ENCODE results near the gene ARHGEF17. TPM values are rescaled to one million over a fixed set of nuclear protein-coding genes. Genes with fewer than 3 reads are reported as not detected.

The ARHGEF17 gene
- total RNA-seq, 3 donors from 2014 or later (not counting 1 experiment from before 2014, with no cell fraction given) = 0.02 to 0.88 (median 0.50) TPM

DNA sequence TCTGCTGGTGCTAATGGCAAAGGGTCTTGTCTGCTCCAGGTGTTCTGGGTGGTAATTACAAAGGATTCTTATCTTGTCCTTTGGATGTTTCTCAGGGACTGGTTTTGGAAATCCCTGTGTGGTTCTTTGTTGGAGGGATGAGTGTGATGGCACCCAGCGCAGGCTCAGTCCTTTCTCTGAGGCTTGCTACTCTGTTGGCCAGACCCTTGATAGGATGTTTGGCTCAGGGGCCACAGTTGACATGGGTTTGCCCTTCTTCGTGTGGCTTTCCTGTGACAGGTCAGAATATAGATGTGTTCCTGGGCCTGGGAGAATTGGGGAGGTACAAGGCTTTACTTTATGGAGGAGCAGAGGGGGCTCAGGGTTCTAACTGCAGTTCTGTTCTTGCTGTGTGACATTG is 4.0 kb downstream of the ARHGEF17 start:
- no peaks in the 10 kb centered on the region for H3K36me3 ChIP-seq (ENCODE audit: control insufficient read depth, insufficient read depth, low read length)
- H3K36me3 Mint-ChIP-seq = no peaks in the 10 kb centered on the region
- H3K27me3 ChIP-seq (ENCODE audit: control insufficient read depth, insufficient read depth, low read length) = peaks cover 11% of the 10 kb centered on the region
- no peak overlapping the region for H3K4me3 Mint-ChIP-seq
- peaks cover 22 to 28% of the 10 kb centered on the region in 2 donors for H3K4me1 Mint-ChIP-seq
- ATAC-seq (no peak), DNase-seq (no peak)
- H3K27me3 Mint-ChIP-seq (ENCODE audit: low read depth in 2 of 2) = peaks cover 4 to 6% of the 10 kb centered on the region in 2 donors
- intact Hi-C loops (cut with micrococcal nuclease) = no loop called here
- WGBS (ENCODE audit: insufficient coverage) = 75% methylated on average over 2 of the region's 2 CpGs
- no peak overlapping the region for H3K27ac Mint-ChIP-seq
- no peaks in the 10 kb centered on the region for H3K9me3 Mint-ChIP-seq
- TF ChIP-seq, protein P1, sequence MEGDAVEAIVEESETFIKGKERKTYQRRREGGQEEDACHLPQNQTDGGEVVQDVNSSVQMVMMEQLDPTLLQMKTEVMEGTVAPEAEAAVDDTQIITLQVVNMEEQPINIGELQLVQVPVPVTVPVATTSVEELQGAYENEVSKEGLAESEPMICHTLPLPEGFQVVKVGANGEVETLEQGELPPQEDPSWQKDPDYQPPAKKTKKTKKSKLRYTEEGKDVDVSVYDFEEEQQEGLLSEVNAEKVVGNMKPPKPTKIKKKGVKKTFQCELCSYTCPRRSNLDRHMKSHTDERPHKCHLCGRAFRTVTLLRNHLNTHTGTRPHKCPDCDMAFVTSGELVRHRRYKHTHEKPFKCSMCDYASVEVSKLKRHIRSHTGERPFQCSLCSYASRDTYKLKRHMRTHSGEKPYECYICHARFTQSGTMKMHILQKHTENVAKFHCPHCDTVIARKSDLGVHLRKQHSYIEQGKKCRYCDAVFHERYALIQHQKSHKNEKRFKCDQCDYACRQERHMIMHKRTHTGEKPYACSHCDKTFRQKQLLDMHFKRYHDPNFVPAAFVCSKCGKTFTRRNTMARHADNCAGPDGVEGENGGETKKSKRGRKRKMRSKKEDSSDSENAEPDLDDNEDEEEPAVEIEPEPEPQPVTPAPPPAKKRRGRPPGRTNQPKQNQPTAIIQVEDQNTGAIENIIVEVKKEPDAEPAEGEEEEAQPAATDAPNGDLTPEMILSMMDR (IDR thresholded peaks at IDR 0.05) = no peak
- H3K9me3 ChIP-seq (ENCODE audit: control insufficient read depth, insufficient read depth, low read length) = no peaks in the 10 kb centered on the region
- H3K27ac ChIP-seq (ENCODE audit: low read length) = no peak overlapping the region
- H3K4me1 ChIP-seq (ENCODE audit: control insufficient read depth, insufficient read depth, low read length) = peaks cover 29% of the 10 kb centered on the region
- H3K4me3 ChIP-seq (ENCODE audit: low read length) = no peak overlapping the region

DNA sequence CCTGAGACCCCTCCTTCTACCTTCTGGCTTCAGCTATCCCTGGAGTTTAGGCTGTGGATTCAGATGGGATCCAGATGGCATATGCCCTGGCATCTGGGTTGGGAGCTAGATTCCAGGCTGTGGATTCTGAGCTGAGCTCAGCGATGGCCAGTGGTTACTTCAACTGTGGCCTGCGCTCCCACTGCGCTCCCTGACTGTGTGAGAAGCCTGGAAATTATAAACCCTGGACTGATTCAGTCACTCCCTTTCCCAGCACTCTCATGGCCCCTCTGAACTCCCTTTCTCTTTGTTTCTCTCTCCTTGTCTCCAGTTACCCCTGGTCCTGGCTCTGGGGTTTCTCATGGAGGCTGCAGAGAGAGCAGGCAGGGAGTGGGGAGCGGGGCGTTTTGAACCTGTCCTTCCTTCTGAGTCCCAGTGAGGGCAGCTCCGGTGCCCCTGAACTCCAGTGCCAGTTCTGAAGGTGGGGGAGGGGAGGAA is 4.8 kb downstream of the ARHGEF17 start:
- peaks cover 16 to 22% of the 10 kb centered on the region in 2 donors for H3K4me1 Mint-ChIP-seq
- H3K27ac Mint-ChIP-seq = peak overlapping the region in 1 of 2 donors; percentile 84
- ATAC-seq = no peak
- 86% methylated on average over 6 of the region's 6 CpGs for WGBS (ENCODE audit: insufficient coverage)
- H3K27me3 ChIP-seq (ENCODE audit: control insufficient read depth, insufficient read depth, low read length) = peaks cover 7% of the 10 kb centered on the region
- no peaks in the 10 kb centered on the region for H3K27me3 Mint-ChIP-seq (ENCODE audit: low read depth in 2 of 2)
- DNase-seq = no peak
- TF ChIP-seq, protein P1 (IDR thresholded peaks at IDR 0.05) = no peak
- no peaks in the 10 kb centered on the region for H3K9me3 Mint-ChIP-seq
- no peak overlapping the region for H3K27ac ChIP-seq (ENCODE audit: low read length)
- H3K9me3 ChIP-seq (ENCODE audit: control insufficient read depth, insufficient read depth, low read length) = no peaks in the 10 kb centered on the region
- H3K4me1 ChIP-seq (ENCODE audit: control insufficient read depth, insufficient read depth, low read length) = peaks cover 22% of the 10 kb centered on the region
- no peak overlapping the region for H3K4me3 Mint-ChIP-seq
- H3K4me3 ChIP-seq (ENCODE audit: low read length) = no peak overlapping the region
- no peaks in the 10 kb centered on the region for H3K36me3 Mint-ChIP-seq
- no peaks in the 10 kb centered on the region for H3K36me3 ChIP-seq (ENCODE audit: control insufficient read depth, insufficient read depth, low read length)
- intact Hi-C loops (cut with micrococcal nuclease) = no loop called here

DNA sequence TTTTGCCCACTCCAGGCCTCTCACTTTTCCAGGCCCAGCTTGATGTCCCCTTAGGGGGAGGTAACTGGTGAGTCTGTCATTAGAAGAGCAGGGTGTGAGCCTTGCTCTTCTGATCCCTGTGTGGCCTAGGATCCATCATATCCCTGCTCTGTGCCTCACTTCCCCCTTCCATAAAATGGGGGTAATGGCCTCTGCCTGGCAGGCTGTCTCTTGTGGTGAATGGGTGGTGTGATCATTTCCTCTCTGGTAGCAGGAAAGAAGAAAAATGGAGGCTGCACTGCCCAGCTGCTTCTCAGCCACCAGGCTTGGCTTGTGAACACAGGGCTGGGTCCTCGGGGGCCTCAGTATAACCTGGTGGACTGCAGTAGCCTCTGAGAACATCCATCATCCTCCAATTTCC is 5.6 kb downstream of the ARHGEF17 start:
- Histone ChIP-seq H3K27ac (ENCODE audit: low read length) (no peak overlapping the region), H3K36me3 (ENCODE audit: control insufficient read depth, insufficient read depth, low read length) (no peaks in the 10 kb centered on the region), H3K4me3 (ENCODE audit: low read length) (no peak overlapping the region), H3K9me3 (ENCODE audit: control insufficient read depth, insufficient read depth, low read length) (no peaks in the 10 kb centered on the region), H3K27me3 (ENCODE audit: control insufficient read depth, insufficient read depth, low read length) (peaks cover 6% of the 10 kb centered on the region), H3K4me1 (ENCODE audit: control insufficient read depth, insufficient read depth, low read length) (peaks cover 20% of the 10 kb centered on the region)
- no peak overlapping the region for H3K4me3 Mint-ChIP-seq
- ATAC-seq (no peak), DNase-seq (no peak)
- intact Hi-C loops (cut with micrococcal nuclease) = no loop called here
- H3K27ac Mint-ChIP-seq = peak overlapping the region in 1 of 2 donors; percentile 84
- WGBS (ENCODE audit: insufficient coverage) = 50% methylated on average over 1 of the region's 1 CpG
- no peaks in the 10 kb centered on the region for H3K36me3 Mint-ChIP-seq
- H3K27me3 Mint-ChIP-seq (ENCODE audit: low read depth in 2 of 2) = no peaks in the 10 kb centered on the region
- peaks cover 16 to 22% of the 10 kb centered on the region in 2 donors for H3K4me1 Mint-ChIP-seq
- TF ChIP-seq, protein P1 (IDR thresholded peaks at IDR 0.05) = no peak
- no peaks in the 10 kb centered on the region for H3K9me3 Mint-ChIP-seq

Measured in natural killer cell (primary cell).